ENCODE data around the gene MALAT1. TPM values are rescaled to one million over a fixed set of nuclear protein-coding genes. Genes with fewer than 3 reads are reported as not detected.
A peak's percentile ranks its signal among the peaks of the same experiment; 100 is the strongest.

MALAT1 gene
- total and polyA plus RNA-seq, 8 donors, result 251 to 5,615 (median 2,750) TPM

DNA sequence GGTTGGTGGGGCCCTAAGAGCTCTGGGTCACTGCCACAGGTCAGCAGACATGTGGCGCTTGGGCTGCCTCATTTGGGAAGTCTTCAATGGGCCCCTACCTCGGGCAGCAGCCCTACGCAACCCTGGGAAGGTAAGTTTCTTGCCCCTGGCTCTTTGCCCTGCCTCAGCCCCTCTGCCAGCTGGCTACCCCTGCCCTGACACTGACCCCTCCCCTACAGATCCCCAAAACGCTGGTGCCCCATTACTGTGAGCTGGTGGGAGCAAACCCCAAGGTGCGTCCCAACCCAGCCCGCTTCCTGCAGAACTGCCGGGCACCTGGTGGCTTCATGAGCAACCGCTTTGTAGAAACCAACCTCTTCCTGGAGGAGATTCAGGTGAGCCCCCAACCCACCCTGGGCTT is 27.9 kb downstream of the MALAT1 start:
- peaks cover 0 to 11% (median 5%) of the 10 kb centered on the region in 3 donors for H3K4me1 ChIP-seq
- intact Hi-C loops (cut with DNase I), result no loop called here
- WGBS, 2 donors, result 88 to 93% methylated on average over 8 of the region's 8 CpGs
- no peaks in the 10 kb centered on the region for H3K9me3 ChIP-seq
- no peak overlapping the region for H3K4me3 ChIP-seq
- no peak for ATAC-seq
- peak in 1 of 6 donors; percentile 52 for DNase-seq
- H3K27ac ChIP-seq, result no peak overlapping the region
- peaks cover 0 to 13% (median 2%) of the 10 kb centered on the region in 3 donors for H3K36me3 ChIP-seq
- FAIRE-seq, result no peak
- H3K27me3 ChIP-seq, result no peaks in the 10 kb centered on the region
- TF ChIP-seq, protein P1, sequence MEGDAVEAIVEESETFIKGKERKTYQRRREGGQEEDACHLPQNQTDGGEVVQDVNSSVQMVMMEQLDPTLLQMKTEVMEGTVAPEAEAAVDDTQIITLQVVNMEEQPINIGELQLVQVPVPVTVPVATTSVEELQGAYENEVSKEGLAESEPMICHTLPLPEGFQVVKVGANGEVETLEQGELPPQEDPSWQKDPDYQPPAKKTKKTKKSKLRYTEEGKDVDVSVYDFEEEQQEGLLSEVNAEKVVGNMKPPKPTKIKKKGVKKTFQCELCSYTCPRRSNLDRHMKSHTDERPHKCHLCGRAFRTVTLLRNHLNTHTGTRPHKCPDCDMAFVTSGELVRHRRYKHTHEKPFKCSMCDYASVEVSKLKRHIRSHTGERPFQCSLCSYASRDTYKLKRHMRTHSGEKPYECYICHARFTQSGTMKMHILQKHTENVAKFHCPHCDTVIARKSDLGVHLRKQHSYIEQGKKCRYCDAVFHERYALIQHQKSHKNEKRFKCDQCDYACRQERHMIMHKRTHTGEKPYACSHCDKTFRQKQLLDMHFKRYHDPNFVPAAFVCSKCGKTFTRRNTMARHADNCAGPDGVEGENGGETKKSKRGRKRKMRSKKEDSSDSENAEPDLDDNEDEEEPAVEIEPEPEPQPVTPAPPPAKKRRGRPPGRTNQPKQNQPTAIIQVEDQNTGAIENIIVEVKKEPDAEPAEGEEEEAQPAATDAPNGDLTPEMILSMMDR (IDR thresholded peaks at IDR 0.05), result no peak

GRCh38 chr11:65528819-65529350 is 30.0 kb downstream of the MALAT1 start:
- 86 to 87% methylated on average over 12 of the region's 12 CpGs for WGBS, 2 donors
- no peak overlapping the region for H3K4me3 ChIP-seq
- H3K27ac ChIP-seq, result no peak overlapping the region
- DNase-seq (no peak), ATAC-seq (no peak), FAIRE-seq (no peak)
- no peaks in the 10 kb centered on the region for H3K9me3 ChIP-seq
- TF ChIP-seq, protein P1 (IDR thresholded peaks at IDR 0.05), result no peak
- intact Hi-C loops (cut with DNase I), result no loop called here
- H3K27me3 ChIP-seq, result no peaks in the 10 kb centered on the region
- peaks cover 0 to 11% (median 5%) of the 10 kb centered on the region in 3 donors for H3K4me1 ChIP-seq
- H3K36me3 ChIP-seq, result peaks cover 2 to 26% (median 9%) of the 10 kb centered on the region in 3 donors

- intact Hi-C loops (cut with DNase I), result loop anchor here in 2 of 3 donors (10.0 kb wide), 2 partner anchors 55 to 315 kb away; no protein-coding TSS in a partner anchor
- peaks cover 0 to 8% (median 5%) of the 10 kb centered on the region in 3 donors for H3K4me1 ChIP-seq
- 63 to 67% methylated on average over 10 of the region's 10 CpGs for WGBS, 2 donors
- no peak overlapping the region for H3K27ac ChIP-seq
- no peaks in the 10 kb centered on the region for H3K27me3 ChIP-seq
- FAIRE-seq (no peak), ATAC-seq (no peak), DNase-seq (peak in 1 of 6 donors; percentile 67)
- no peak overlapping the region for H3K4me3 ChIP-seq
- H3K36me3 ChIP-seq, result peaks cover 2 to 26% (median 9%) of the 10 kb centered on the region in 3 donors
- TF ChIP-seq, protein P1 (IDR thresholded peaks at IDR 0.05), result no peak
- no peaks in the 10 kb centered on the region for H3K9me3 ChIP-seq
Measured at GRCh38 chr11:65529475-65530156, 30.8 kb downstream of the MALAT1 start.

DNA sequence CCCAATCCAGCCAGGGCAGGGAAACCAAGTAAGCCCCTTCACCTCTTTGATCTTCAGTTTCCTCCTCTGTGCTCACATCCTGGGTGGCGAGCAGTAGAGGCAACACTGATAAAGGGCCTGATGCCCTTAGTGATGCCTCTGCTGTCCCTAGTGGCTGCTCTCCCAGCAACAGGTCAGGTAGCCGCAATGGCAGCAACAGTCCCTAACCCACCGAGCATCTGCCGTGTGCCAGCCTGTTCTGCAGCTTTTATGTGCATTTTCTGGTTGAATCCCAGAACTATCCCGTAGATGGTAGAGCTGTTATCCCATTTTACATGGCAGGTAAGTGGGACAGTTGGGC is 31.3 kb downstream of the MALAT1 start:
- ATAC-seq, result no peak
- H3K27ac ChIP-seq, result no peak overlapping the region

More for the DNA sequence above, 31.3 kb downstream of the MALAT1 start:
- Histone ChIP-seq H3K9me3 (no peaks in the 10 kb centered on the region), H3K4me3 (no peak overlapping the region), H3K4me1 (peaks cover 0 to 8% (median 5%) of the 10 kb centered on the region in 3 donors), H3K27me3 (no peaks in the 10 kb centered on the region), H3K36me3 (peaks cover 2 to 26% (median 9%) of the 10 kb centered on the region in 3 donors)
- no peak for FAIRE-seq
- TF ChIP-seq, protein P1 (IDR thresholded peaks at IDR 0.05), result no peak
- intact Hi-C loops (cut with DNase I), result loop anchor here in 2 of 3 donors (10.0 kb wide), 2 partner anchors 55 to 315 kb away; no protein-coding TSS in a partner anchor
- no peak for DNase-seq
- WGBS, 2 donors, result 86 to 92% methylated on average over 5 of the region's 5 CpGs

Measured in pancreas (tissue), 10 donors.